Measurements from ENCODE around the gene PCSK6.
"Not testable (repeated sequence)": the region's sequence is repeated elsewhere in the genome, so short reads cannot be mapped to it uniquely, and the experiment has no call there.

Gene PCSK6

GRCh38 chr15:101372960-101373525, 116.5 kb downstream of the PCSK6 start:
- no peak for DNase-seq

DNA sequence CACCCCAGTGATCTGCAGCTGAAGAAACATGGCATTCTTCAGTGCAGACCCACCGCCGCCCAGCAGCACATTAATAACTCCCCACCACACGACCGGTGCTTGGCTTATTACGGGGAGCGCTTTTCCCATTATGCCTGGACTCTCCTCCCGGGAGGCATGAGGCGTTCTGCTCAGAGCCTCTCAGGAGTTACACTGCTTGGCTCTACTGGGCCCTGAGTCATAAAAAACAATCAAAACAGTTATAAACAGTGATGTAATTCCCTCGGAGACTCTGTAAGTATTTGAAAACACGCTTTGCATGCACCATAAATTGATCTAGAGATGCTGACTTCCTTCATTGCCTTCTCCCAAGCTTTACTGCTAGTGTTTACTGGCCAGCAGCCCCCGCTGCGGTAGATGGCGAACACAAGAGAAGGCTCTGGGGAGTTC, 117.3 kb downstream of the PCSK6 start:
- no peak for DNase-seq

GRCh38 chr15:101371519-101371918, 118.0 kb downstream of the PCSK6 start:
- DNase-seq, result no peak

DNA sequence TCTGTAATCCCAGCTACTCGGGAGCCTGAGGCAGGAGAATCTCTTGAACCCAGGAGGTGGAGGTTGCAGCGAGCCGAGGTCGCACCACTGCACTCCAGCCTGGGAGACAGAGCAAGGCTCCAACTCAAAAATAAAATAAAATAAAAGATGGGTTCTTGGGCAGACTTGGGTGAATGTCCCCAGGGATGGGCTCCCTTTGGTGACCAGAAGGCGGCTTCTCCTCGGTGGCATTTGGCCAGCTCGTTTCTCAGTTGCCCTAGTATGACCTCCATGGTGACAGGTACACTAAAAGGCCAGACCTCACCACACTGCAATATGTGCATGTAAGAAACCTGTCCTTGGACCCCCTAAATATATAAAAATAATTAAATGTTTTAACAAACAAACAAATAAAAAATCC, 118.4 kb downstream of the PCSK6 start:
- no peak for DNase-seq

GRCh38 chr15:101370330-101371024, 119.0 kb downstream of the PCSK6 start:
- no peak for DNase-seq

- DNase-seq, result no peak
These were observed 119.8 kb downstream of the PCSK6 start for GRCh38 chr15:101369676-101370075.

- DNase-seq, result no peak
These were observed 120.5 kb downstream of the PCSK6 start for GRCh38 chr15:101368861-101369642.

- DNase-seq, result no peak
These were observed 121.3 kb downstream of the PCSK6 start for GRCh38 chr15:101368086-101368780.

DNA sequence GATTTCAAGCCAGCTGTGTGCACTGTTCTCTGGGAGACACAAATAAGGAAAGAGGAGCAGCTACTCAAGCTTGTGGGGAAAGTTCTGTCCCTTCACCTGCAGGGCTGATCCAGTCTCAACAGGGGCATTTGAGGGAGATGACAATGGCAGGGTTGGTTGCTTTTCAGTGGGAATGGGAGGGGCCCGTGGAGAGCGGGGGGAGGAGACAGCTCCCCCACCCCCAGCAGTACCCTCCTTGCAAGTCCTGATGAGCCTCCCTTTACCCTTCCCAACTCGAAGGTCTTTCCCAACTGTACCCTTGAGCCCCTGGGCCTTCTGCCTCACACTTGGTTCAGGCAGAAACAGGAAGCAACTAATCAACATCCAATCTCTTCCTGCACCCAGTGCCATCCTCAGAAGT, 122.7 kb downstream of the PCSK6 start:
- no peak for DNase-seq

GRCh38 chr15:101362986-101363566, 126.4 kb downstream of the PCSK6 start:
- no peak for DNase-seq

GRCh38 chr15:101362359-101362758, 127.1 kb downstream of the PCSK6 start:
- DNase-seq, result no peak

GRCh38 chr15:101361418-101361817, 128.1 kb downstream of the PCSK6 start:
- DNase-seq, result no peak

DNA sequence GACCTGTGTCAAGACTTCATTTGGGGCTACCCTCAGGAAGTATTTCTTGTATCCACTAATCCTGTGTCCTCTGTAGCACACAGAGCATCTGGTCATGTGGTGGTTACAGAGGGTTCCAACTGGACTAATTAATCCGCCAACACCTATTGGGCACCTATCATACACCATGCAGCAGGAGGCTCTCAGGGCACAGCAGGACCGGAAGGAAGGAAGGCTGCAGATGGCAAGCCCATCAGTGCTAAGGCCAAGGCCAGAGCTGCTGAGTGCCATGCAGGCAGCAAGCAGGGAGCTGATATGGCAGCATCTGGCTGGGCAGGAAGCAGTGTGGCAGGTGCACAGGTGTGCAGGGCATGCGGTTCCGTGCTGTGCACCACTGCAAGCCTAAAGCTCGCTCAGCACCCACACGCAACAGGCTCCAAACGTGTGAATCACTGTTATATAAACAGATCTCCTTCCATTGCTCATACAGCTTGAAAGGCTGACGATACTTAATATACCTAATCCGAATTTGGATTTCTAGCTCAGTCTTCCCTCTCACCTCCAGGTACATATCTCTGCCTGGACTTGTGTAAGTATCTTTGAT, 130.1 kb downstream of the PCSK6 start:
- DNase-seq, result no peak

GRCh38 chr15:101358895-101359294, 130.6 kb downstream of the PCSK6 start:
- DNase-seq, result no peak

- no peak for DNase-seq
These were observed 131.6 kb downstream of the PCSK6 start for GRCh38 chr15:101357885-101358284.

DNA sequence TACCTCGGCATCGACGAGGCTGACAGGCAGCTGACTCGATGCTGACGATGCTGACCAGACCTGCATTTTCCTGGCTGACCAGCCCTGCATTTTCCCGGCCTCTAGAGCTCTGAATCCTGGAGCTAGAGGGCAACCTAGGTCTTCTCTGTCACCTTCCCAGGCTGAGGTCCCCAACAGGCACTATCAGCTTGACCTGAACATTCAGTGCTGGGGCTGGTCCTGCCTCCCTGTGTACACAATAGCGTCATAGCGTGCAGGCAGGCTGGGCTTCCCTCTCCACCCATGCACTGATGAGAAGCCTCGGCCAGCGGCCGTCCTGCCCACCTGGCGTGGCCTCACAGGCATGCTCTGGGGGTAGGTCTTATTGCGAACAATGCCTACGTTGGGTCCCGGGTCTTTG, 132.2 kb downstream of the PCSK6 start:
- no peak for DNase-seq

- not testable (repeated sequence) for DNase-seq
These were observed 132.9 kb downstream of the PCSK6 start for GRCh38 chr15:101356512-101357172.

DNA sequence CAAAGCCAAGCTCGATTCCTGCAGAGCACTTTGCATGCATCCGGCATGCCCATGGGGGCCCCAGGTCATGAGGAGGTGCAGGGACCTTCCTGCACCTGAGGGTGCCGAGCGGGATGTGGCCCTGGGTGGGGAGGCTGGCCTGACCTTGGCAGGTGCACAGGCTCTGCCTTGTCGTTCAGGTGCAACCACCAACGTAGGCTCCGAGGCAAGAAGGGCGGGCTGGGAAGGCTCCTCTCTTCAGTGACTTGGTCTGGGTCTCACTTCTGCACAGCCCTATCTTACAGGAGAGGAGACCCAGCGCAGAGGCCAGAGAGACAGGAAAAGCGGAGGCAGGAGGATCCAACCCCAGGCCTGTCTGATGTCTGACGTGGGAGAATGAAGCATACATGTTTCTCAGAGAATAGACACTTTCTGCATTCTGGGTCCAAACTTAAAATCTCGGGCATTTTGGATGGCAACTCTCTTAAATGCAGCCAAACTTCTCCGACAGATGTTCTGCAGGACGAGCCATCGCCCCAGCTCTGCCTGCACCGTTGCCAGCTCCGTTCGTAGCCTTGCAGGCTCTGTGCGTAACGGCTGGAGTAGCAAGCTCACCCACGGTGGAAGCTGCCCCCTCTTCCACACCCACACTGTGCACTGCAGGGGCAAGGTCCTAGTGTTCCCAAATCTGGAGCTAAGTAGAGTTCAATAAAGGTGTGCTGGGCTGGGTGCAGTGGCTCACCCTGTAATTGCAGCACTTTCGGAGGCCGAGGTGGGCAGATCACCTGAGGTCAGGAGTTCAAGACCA, 133.6 kb downstream of the PCSK6 start:
- no peak for DNase-seq

- DNase-seq, result no peak
These were observed 134.4 kb downstream of the PCSK6 start for GRCh38 chr15:101354891-101355623.

DNA sequence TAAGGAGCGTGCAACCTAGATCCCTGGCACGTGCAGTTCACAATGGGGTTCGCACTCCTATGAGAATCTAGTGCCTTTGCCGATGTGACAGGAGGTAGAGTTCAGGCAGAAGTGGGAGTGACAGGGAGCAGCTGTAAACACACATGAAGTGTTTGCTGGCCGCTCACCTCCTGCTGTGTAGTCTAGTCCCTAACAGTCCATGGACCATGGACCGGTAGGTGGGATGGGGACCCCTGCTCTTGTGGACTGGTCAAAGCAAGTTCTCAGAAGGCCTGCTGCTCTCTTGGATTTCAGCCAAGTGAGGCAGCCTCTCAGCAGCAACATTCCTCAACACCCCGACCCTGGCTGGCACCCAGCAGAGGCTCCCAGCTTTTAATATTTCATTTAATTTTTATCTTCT, 136.3 kb downstream of the PCSK6 start:
- no peak for DNase-seq

- no peak for DNase-seq
These were observed 137.8 kb downstream of the PCSK6 start for GRCh38 chr15:101351736-101352135.

All from stimulated activated CD4-positive, alpha-beta T cell treated with anti-CD3 and anti-CD28 coated beads, Interleukin-12 subunit alpha, Interleukin-12 subunit beta, amount 100 ng/mL, for 4 hours (primary cell).